Activated CD4-positive, alpha-beta T cell treated with anti-CD3 and anti-CD28 coated beads for 24 hours (primary cell): ENCODE data around the gene CDAN1.

ENCODE experiments used
- DNase-seq, 2 donors: peaks; one replicate each; pipeline ENCODE4 v3.0.0-alpha.2; 2020; ENCODE audit warnings: low read depth in 2 of 2

CDAN1 gene

DNA sequence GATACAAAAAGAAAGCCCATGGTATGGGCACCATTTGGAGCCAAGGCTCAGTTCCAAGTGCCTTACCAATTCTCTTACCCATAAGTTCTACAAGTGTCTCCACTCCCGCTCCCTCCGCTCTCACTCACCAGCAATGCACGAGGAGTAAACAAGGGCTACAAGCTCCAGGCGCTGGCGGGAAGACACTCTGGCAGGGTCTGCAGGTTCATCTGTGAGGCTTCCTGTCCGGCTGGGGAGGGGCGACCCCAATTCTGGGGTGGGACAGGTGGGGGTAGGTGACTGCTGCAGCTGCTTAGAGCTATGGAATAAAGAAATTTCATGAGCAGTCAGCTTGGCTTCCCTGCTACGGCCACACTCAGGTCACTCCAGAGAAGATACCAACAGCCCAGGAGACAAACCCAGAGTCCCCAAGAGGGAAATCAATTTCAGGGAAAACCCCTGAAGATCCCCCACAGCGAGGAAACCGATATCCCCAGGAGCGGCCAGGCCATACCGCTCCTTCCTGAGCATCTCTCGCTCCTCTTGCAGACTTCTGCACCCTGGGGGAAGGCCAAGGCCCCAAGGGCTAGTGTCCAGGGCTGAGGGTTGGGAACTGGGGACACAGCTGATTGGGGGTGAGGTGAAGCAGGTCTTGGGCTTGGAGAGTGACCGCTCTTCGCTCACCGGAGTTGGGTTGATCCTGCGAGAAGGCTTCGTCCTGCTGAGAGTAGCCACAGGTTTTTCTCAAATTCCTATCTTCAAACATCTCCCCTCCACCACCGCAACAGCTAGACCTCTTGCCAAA lies 1.4 kb downstream of the CDAN1 start:
- DNase-seq = no peak

DNA sequence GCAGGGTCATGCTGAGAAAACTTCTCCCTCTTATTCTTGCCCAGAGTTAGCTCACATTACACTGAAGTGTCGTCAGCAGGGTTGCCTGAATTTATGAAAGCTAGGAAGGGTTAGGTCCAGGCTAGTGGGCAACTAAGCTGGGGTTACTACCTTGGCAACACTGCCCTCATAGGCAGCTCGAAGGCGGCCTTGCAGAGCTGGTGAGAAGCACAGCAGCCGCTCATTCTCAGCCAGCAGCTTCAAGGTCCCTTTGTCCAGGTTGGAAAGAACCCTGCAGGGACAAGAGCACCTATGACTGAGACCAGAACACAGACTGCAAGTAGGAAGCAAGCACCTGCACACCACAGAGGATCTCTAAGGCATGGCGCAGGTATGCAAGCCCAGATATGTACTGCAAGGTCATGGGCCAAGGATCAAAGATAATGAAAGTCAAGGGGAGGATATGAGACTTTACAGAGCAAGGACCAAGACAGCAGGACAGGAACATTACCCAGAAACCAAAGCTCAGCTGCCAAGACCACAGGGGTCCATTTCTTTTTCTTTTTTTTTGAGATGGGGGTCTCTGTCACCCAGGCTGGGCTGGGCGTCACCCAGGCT lies 2.8 kb downstream of the CDAN1 start:
- no peak for DNase-seq

DNA sequence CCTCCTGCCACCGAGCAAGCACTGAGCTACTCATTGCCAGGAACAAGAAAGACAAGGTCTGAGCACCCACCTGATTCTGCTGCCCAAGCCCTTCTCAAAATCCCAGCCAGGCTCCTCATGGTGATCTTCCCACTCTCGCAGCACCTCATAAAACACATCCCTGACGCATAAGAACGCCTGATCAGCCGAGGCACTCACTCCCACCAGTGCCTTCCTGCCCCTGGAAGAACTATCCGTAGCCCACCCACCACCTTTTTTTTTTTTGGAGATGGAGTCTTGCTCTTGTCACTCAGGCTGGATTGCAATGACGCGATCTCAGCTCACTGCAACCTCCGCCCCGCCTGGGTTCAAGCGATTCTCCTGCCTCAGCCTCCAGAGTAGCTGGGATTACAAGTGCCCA lies 3.9 kb downstream of the CDAN1 start:
- no peak for DNase-seq

DNA sequence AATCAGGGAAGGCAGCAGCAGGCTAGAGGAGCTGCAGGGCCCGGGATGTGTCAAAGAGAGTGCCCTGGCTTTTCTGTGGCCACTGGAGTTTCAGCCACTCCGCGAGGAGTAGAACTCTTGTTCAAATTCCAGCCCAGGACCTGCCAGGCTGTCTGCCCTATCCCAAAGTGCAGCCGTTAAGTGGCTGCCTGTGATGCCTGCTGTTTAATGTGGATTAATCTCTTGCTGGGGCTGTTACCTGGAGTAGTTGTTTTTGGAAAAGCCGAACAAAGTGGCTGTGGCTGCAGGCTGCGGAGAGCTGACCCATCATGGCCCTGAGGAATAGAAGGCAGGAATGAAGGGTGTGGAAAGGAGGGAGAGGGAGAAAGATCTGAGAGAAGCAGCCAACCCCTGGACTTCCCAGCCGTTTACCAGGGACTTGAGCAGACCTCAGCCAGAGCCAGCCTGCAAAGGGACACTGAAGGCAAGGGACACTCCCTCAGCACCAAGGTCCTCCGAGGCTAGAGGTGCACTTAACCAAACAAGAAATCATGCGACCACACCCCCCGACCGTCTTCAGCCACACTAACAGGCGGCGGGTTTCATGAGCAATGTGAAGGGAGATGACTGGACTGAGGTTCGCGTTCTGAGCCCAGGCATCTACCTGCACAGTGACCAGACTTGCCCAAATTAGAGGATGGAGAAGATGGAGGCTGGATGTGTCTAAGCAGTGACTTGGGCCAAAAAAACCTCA lies 4.7 kb downstream of the CDAN1 start:
- DNase-seq = no peak

DNA sequence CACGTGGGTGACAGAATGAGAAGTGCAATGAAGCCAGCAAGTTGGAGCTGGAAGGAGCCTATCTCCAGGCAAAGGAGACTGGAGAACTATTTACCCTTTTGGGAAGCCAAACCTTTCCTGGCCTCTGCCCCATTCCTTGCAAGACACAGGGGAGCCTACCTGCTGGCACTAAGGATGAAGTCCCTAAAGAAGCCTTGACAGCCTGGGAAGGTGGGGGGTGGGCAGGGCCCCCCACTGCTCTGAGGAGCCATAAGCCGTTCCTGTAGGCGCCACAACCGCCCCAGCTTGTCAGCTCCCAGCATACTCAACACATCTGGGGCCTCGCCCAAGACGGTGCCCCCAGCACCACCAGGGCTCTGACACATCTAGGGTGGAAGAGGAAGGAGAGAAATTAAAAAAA lies 5.5 kb downstream of the CDAN1 start:
- no peak for DNase-seq

DNA sequence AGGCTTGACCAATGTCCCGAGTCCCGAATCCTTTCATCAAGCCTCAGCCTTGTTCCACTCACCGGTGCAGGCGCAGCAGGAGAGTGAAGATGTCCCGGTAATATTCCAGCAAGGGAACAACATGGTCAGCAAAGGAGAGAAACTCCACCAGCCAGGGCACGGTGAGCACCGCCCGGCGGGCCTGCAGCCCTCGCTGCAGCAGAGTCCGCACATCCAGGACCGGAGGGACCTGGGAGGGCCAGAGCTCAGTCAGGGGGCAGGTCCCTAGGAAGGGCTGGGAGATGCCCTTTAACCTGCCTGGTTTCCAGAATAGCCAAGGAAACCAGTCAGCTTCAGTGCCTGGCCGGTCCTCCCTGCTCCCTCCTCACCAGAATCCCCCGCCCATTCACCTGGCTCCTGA lies 6.4 kb downstream of the CDAN1 start:
- DNase-seq = no peak

DNA sequence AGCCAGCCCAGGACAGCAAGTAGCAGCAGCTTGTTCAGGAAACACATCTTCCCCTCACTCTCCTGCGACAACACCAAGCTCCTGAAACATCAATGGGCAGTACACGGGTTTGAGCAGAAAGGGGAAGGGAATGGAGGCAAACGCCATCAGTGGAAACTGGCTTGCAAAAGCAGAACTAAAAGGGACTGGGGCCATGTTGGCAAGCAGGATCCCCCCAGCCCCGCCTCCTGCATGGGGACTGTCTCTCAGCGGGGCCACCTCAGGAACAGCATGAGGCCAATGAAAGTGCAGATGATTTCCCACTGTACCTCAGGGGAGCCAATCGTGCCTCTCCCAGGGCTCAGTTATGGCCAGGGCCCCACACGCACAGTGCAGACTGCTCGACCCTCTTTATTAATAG lies 6.8 kb downstream of the CDAN1 start:
- no peak for DNase-seq

DNA sequence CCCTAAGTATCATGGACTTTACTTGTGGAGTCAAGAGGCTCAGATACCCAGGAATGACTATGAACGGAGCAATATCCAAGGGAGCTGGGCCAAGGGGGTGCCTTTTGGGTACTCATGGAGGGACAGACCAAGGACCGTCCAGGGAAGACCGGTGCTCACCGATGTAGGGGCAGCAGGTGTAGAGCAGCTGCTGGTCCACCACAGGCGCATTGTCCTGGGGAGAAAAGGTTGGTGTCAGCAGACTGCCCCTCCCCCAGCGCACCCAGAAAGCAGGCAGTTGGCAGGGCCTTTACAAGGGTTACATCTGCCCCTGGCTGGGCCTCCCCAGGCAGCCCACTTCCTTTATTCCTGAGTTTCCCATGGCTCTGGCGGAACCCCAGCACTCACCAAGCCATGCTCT lies 7.5 kb downstream of the CDAN1 start:
- DNase-seq = no peak

DNA sequence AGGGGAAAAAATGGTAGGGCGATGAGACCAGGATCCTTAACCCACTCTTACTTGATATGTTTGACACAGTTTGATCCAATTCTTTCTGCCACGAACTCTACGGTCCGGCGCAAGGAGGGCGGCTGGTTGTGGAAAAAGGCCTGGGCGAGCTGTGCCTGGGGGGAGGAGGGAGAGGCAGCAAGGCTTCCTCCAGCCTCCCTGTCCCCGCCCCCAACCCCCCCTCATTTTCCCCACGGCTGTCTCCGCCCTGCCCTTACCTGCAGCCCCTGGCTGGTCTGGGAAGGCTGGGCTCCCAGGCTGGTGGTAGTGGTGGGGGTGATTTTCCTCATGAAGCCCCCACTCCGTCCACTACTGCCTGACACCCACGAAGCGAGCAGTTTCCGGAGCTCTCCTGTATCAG lies 8.0 kb downstream of the CDAN1 start:
- no peak for DNase-seq

DNA sequence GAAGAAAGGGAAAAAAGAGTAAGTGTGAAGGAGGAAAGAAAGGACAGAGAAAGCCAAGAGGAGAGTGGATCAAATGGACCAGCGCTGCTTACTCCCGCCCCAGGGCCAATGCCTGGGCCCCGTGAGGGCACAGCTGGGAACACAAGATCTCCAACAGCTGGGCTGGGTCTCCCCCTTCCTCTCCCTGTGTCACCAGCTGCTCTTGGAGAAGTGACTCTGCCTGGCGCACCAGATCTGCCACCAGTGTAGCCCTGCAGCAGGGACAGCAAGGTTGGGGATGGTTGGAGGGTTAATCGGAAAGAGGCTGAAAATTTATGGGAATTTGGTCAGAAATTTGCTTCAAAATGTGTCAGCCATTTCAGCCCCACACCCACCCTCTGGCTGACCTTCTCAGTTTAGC lies 8.4 kb downstream of the CDAN1 start:
- DNase-seq = no peak

DNA sequence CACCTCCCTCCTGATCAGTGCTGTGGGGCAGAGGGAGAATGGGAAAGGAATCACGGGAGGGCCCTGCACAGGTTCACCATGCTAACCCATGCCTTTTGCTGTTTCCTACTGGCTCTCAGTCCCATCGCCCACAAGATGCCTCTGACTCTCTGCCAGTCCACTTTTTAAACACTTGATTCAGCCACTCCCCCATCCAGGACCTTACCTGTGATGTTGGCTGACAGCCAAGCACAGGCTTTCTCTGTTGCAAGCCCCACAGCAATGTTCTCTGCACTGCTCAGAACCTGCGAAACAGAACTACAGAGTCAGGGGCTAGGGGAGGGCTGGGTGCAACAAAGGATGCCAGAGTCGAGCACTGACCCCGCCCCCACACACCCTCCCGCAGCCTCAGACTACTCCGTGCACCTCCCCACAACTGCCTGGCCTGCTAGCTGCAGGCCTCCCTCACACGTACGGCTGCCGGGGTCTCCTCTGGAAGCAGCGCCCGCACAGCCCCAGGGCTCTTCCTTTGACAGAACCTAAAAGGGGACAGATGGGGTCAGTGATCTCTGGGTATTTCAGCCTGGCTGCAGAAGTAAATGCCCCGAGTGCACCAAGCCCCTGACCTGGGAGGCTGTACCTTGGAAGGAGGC lies 9.1 kb downstream of the CDAN1 start:
- DNase-seq = no peak

DNA sequence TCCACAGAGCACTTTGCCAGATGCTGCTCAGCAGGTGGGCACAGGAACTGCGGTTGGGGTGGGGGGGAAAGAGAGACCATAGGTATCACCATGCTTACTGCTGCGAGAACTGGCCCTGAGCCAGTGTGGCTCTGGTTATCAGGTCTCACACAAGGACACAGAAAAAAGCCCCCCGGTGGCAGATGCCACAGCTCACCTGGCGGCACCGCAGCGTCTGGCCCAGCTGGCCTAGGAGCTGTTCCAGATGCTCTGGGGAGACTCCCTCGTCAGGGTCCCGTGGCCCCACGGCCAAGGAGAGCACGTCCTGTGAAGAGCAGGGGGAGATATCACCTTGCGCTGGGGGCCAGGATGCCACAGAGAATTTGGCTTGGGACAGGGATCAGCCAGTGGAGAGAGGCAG lies 10.8 kb downstream of the CDAN1 start:
- no peak for DNase-seq

DNA sequence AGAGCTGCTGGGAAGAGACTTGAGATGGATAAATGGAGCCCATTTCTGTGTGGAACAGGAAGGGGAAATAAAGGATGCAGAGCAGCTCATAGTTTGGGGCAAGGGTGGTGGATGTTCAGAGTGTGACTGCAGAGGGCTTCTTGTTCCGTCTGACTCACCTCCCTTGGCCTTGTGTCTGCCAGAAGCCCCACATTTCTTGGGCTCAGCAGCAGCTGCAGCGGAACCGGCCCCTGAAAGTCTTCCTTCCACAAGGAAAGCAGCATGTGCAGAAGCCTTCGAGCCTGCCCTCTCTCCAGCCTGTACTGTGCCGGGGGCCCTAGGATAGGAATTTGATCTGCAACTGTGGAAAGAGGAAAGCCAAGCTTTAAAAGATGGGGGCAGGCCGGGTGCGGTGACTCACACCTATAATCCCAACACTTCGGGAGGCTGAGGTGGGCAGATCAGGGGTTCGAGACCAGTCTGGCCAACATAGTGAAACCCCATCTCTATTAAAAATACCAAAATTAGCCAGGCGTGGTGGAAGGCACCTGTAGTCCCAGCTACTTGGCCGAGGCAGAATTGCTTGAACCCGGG lies 11.5 kb downstream of the CDAN1 start:
- DNase-seq = no peak

DNA sequence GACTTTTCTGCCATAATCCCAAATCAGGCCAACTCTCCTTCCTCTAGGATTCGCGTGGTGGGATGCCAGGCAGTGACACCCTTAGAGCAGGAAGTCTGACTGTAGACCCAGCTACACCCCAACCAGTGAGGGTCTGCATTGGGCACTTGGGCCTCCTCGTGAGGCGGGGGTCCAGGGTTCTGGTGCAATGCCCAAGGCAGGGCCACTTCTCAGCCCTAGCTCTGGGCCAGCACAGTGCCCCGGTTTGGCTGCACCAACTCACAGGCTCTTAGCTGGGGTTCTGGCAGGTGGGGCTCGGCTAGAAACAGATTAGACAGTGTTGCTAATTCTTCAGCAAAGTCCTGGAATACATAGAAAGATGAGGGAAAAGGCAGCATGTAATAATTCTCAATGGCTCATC lies 12.7 kb downstream of the CDAN1 start:
- no peak for DNase-seq

DNA sequence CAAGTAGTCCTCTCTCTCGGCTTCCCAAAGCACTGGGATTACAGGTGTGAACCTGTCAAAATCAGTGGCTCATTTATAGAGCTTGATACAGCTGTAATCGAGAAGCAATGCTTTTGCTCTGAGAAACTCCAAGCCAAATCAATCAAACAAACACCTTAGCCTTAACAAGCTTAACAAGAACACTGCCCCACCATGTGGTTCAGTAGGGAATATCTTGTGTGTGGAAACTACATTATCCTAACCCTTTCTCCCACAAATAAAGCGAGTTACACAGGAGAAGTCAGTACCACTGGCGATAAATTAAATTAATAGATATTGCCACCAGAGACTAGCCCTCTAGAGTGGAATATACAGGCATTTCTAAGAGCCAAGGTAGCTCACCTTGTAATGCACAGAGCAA lies 13.9 kb downstream of the CDAN1 start:
- DNase-seq = no peak

DNA sequence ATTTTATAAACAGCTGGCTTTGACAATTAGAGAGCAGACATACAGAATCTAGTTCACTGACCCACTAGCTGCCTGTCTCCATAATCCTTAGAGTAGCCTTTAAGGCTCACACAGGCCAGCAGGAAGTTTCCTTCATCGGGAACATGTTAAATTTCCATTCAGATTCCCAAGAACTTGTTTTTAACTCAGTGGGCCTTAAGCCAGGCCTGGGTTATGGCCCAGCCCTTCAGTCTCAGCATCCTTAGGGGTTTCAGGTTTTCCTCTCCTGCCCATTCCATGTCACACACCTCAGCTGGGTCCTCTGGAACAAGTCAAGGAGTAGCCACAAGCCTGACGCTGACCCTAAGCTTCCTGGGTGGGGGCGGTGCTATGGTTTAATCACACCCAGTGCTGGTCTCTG lies 15.0 kb downstream of the CDAN1 start:
- no peak for DNase-seq

DNA sequence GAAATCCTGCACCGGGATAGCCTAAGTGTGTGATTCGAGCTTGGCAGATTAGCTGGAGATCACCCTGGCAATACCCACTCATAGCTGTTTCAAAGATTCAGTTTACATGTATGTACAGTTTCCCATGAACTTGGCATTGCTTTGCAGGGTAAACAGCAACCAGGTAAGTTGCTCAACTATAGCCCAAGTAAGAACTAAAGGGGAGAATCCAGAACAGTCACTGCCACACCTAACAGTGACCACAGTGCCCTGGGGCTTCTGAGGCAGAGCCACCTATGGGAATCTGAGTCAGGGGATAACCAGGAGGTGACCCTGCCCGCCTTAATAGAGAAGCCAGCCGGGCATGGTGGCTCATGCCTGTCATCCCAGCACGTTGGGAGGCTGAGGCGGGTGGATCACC lies 15.9 kb downstream of the CDAN1 start:
- DNase-seq = no peak

DNA sequence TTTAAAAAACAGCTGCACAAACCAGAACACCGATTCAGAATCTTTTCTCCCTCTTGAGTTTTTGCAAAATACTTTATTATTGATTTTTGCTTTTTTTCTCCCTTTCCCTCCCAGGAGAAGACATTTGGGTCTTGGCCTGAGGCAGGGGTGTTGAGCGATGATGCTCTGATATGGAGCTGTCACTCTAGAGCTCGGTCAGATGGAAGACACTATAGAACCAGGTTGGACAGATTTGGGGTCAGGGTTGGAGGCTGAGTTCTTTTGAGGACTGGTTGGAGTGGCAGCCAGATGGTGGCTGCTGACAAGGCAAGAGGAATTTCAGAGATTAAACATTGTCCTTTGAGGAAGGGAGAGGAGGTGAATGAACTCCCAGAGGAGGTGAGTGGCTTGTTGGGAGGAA lies 16.9 kb downstream of the CDAN1 start:
- no peak for DNase-seq

DNA sequence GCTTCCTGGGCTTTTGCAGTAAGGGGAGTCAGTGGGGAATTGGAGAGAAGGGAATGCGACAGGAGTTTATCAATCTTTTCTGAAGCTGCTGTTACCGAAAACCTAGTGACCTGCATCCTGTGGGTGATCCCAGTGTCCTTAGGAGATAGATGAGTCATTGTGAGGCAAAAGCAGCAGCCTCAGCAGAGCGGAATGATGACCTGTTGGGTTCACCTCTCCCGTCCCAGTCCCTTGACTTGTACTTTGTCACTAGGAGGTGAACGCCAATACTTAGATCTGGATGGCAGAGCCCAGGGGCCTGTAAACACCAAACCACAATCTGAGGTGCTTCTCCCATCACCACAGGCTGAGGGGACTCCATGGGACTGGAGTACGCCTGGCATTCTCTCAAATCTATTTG lies 17.9 kb downstream of the CDAN1 start:
- no peak for DNase-seq

DNA sequence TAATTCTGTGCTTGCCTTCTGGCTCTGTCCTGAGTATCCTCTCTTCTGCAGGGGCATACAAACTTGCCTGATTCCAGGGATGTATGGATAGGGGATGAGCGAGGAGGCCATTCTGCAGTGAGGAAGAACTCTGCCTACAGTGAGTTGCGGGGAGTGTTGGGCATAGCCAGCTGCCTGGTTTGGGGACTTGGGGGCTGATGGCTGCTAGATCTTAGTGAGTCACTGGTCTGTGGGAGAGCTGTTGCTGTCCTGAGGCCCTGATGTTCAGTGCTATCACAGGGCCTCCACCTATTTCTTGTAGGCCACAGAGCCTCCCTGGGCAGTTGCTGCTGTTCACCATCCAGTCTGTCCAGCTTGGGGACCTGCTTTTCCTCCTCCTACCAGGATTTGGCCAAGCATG lies 20.3 kb downstream of the CDAN1 start:
- no peak for DNase-seq

DNA sequence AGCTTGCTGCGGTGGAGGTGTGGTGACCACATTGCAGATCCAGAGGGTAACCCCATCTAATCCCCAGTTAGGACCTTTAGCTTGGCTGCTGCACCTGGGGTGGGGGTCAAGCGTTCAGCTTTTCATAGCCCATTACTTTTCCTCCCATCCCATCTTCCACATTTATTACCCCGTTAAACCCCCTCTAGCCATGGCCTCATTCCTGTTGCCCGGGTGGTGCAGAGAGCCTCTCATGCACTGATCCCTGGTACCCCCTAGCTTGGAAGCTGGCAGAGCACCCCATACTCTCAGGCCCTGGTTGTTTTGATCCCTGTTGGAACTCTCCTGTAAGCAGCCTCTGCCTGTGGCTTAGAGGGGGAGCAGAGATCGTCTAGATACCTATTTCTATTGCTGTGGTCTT lies 20.8 kb downstream of the CDAN1 start:
- DNase-seq = no peak

DNA sequence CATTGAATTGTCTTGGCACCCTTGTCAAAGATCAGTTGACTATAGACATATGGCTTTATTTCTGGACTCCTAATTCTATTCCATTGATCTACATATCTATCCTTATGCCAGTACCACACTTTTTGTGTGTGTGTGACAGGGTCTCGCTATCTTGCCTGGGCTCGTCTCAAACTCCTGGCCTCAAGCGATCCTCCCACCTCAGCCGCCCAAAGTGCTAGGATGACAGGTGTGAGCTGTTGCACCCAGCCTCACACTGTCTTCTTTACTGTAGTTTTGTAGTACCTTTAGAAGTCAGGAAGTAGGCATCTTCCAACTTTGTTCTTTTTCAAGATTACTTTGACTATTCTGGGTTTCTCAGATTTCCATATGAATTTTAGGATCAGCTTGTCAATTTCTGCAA lies 24.3 kb downstream of the CDAN1 start:
- no peak for DNase-seq
